22Rv1 (cell line): ENCODE data around the gene DAP.
"Not testable (repeated sequence)": the region's sequence is repeated elsewhere in the genome, so short reads cannot be mapped to it uniquely, and the experiment has no call there.

Experiments used
- H3K27ac ChIP-seq: fragments of 450-650 bp; 2 replicates; pipeline ENCODE4 v1.5.1; 2017
- CTCF ChIP-seq: fragments of 450-650 bp; IDR thresholded peaks from 2 replicates; pipeline ENCODE4 v1.5.1; 2017; ENCODE audit warnings: mild to moderate bottlenecking
- ZFX ChIP-seq: fragments of 450-650 bp; IDR thresholded peaks from 2 replicates; pipeline ENCODE4 v1.6.1; 2017; ENCODE audit warnings: antibody characterized with exemption, borderline replicate concordance

Gene DAP

GRCh38 chr5:10792336-10792735 is 31.3 kb upstream of the DAP start:
- no peak overlapping the region for H3K27ac ChIP-seq
- TF ChIP-seq CTCF (no peak), ZFX (no peak)

DNA sequence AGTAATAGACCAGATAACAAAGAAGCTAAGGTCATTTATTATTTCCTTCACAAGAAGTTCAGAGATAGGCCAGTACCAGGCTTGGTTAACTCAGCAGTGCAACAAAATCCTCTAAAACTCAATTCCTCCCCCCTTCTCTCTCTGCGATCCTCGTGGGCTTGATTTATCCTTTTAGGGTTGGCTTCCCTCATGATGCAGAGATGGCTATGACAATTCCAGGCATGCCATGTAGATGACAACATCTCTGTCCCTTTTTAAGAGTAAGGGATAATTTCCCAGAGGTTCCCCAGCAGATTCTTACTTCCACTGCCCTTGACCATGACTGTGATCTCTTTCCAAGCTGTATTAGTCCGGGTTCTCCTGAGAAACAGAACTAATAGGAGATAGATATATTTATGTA is 28.7 kb upstream of the DAP start:
- TF ChIP-seq CTCF: no peak
- TF ChIP-seq ZFX: no peak
- H3K27ac ChIP-seq: no peak overlapping the region

GRCh38 chr5:10789021-10789420 is 28.0 kb upstream of the DAP start:
- H3K27ac ChIP-seq: no peak overlapping the region
- no peak for TF ChIP-seq ZFX
- TF ChIP-seq CTCF: no peak

GRCh38 chr5:10788358-10788757 is 27.3 kb upstream of the DAP start:
- no peak overlapping the region for H3K27ac ChIP-seq
- TF ChIP-seq CTCF (no peak), ZFX (no peak)

DNA sequence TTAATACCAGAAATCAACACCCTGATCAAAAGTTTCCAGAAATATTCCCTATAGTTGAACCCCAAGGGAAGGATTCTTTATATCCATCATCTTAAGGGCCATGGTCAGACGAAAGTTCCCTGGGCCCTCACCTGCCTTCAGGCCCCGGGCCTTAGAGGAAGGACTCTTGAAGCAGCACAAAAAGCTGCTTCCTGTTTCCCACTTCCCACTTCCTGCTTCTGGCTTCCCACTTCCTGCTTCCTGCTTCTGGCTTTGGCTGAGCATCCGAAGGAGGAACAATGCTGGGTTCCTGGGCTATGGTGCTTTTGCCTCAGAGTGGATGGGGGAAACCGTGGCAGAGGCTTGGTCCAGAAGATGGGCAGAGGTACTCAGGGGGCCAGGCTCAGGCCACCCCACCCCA is 25.8 kb upstream of the DAP start:
- H3K27ac ChIP-seq: no peak overlapping the region
- TF ChIP-seq CTCF: no peak
- TF ChIP-seq ZFX: no peak

DNA sequence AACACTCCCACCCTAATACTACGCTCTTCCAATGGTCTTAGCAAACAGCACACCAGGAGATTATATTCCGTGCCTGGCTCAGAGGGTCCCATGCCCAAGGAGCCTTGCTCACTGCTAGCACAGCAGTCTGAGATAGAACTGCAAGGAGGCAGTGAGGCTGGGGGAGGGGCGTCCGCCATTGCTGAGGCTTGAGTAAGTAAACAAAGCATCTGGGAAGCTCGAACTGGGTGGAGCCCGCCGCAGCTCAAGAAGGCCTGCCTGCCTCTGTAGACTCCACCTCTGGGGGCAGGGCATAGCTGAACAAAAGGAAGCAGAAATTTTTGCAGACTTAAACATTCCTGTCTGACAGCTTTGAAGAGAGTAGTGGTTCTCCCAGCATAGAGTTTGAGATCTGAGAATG is 19.2 kb upstream of the DAP start:
- H3K27ac ChIP-seq: not testable (repeated sequence)

GRCh38 chr5:10779592-10779991 is 18.6 kb upstream of the DAP start:
- no peak for TF ChIP-seq CTCF
- no peak for TF ChIP-seq ZFX
- no peak overlapping the region for H3K27ac ChIP-seq

GRCh38 chr5:10778179-10778910 is 17.3 kb upstream of the DAP start:
- TF ChIP-seq CTCF (no peak), ZFX (no peak)
- H3K27ac ChIP-seq: no peak overlapping the region
